NCI-H526 (cell line): ENCODE results near the gene CRADD.
"Not testable (repeated sequence)": the region's sequence is repeated elsewhere in the genome, so short reads cannot be mapped to it uniquely, and the experiment has no call there.

Experiments used
- DNase-seq, 2 experiments: peaks; one replicate each; lab custom pipeline; 2025; lab: John Stamatoyannopoulos, UW

The CRADD gene

GRCh38 chr12:93784339-93785086, 107.3 kb downstream of the CRADD start:
- peak in 1 of 2 experiments; percentile 17 for DNase-seq

DNA sequence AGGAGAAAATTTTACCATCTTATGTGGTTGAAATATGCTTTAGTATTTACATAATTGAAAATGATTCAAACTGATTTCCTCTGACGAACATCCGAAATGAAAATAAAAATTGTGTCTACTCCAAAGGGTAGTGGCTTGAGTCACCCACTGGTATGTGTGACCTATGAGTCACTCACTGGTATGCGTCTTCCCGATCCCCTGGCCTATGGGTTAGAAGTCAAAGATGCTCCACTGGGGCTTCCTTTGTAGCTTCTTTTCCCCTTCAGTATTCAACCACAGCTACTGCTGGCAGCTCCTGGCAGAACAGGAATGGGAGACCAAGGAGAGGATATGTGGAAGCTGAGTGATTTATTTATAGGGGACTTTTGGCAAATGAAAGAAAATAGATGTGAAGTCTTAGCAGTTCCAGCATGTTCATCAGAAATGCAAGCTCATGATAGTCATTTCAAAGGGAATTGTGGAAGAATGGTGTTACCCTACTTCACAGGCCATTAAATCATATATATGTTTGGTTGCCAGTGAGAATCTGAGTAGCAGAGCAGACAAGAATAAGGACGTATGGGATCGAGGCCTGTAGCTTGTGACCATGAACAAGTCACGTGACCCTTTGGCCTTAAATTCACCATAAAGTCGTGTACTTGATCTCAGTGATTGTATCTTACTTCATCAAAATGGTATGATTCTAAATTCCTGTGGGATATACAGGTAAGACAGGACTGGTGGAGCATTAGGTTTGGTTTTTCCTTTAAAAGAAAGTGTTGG, 108.3 kb downstream of the CRADD start:
- DNase-seq = no peak

GRCh38 chr12:93786656-93787397, 109.7 kb downstream of the CRADD start:
- no peak for DNase-seq

GRCh38 chr12:93788853-93789252, 111.7 kb downstream of the CRADD start:
- no peak for DNase-seq

- DNase-seq = no peak
These were observed 112.6 kb downstream of the CRADD start for GRCh38 chr12:93789767-93790166.

DNA sequence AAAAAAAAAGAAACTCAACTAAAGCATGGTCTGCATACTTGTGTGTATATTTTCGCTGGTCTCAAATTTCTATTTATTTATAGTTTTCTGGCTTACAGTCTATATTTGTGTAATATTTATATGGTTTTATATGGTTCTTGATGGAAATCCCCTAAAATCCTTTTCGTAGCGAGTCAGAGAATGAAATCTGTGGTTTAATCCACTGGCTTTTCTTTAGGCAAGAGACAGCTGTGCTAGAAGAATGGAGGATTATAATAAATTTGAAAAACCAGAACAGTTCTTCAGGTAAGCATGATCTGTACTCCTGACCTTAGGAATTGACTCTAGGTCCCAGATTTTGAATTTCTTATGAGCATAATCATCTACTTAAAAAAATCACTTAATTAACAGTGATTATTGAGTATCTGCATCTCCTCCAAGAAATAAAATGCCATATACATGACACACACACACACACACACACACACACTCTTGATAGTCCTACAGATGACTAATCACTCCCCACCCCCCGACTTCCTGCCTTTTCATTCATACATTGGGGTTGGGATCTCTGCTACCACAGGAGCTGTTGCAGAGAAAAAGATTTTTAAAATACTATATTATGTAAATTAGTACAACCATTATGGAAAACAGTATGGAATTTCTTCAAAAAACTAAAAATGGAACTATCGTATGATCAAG, 113.4 kb downstream of the CRADD start:
- no peak for DNase-seq

- DNase-seq = no peak
These were observed 115.8 kb downstream of the CRADD start for GRCh38 chr12:93793007-93793406.

- no peak for DNase-seq
These were observed 116.8 kb downstream of the CRADD start for GRCh38 chr12:93793983-93794382.

DNA sequence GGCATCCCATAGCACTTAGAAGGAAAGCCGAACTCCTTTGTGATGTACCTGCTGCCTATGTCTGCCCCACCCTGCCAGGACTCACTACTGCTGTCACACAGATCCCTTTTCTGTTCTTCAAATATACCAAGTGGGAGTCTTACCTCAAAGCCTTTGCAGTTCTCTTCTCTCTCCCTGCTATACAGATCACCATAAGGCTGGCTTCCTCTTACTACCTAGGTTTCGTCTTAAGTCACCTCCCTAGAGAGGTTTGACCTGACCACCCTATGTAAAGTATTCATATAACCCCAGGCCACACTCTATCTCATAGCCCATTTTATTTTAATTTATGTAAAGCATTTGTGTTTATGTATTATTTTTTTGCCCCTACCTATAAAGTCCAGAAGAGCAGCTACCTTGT, 117.6 kb downstream of the CRADD start:
- DNase-seq = peak in 1 of 2 experiments; percentile 10

- DNase-seq = no peak
These were observed 118.2 kb downstream of the CRADD start for GRCh38 chr12:93795352-93795751.

DNA sequence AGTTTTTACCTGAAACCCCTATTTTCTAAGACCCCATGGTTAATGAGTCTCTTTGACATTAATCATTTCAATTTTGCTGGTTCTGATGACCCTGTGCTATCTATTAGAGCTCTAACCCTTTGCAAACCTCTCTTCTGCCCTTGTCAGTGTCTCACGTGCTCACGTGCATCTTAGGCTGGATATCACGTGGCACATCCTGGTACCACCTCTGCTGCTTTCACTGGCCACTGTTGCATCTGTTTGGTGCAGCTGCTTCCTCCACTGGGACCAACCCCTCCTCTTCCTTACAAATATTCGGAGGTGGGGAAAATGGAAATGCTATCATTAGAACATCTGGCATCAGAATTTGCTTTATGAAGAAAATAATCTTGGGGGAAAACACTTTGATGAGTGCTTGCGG, 119.6 kb downstream of the CRADD start:
- DNase-seq = no peak

DNA sequence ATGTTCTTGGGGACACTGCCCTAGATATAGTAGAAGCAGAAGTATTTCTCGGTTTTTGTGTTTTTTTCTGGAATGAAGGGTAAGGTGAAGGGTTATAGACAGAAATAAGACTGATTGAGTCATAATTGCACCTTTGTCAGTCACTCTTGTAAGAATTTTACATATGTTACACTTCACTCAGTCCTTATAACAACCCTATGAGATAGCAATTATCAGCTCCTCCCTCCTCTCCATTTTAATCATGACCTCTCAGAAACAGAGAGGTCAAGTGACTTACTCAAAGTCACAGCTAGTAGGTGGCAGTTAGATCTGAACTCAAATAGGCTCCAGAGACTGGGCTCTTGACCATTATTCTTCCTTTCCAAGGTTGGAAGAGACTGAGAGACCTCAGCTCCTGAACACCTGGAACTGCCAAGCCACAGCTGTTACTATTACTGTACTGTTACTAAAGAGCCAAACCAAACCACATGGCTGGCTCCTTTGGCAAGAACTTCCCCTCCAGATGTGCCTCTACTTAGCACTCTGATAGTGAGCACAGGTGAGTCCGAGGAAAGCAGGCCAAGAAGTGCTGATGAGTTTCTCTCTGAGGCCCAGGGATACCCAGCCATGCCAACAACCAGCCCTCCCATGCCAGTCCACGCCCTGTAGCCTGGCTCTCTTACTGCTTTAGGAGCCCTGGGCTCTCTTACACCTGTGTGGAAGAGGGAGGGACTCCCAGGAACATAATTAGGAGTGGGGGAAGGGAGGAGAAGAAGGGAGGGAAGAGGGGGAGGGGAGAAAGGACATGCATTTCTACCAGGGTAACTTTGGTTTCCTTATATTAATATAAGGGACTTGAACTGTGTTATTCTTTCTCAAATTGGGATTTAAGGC, 121.3 kb downstream of the CRADD start:
- peak in 1 of 2 experiments; percentile 26 for DNase-seq

GRCh38 chr12:93801666-93802065, 124.5 kb downstream of the CRADD start:
- DNase-seq = not testable (repeated sequence)

- DNase-seq = no peak
These were observed 125.1 kb downstream of the CRADD start for GRCh38 chr12:93802293-93802692.

GRCh38 chr12:93802698-93803423, 125.7 kb downstream of the CRADD start:
- no peak for DNase-seq

DNA sequence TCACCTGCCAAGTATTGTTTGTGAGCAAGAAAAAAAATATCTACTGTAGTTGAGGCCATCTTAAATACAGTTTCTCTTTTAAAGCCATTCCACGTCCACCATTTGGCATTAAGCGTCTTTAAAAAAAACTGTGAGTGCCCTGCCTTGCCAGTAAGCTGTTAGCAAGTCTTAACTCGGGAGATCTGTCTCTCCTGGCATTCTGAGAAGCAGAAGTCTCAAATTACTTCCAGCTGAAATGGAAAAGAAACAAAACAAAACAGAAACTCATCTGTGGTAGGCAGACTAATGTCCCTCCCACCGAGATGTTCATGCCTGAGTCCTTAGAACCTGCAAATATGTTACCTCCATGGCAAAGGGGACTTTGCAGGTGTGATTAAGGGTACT, 126.2 kb downstream of the CRADD start:
- no peak for DNase-seq

- no peak for DNase-seq
These were observed 127.4 kb downstream of the CRADD start for GRCh38 chr12:93804392-93805179.

DNA sequence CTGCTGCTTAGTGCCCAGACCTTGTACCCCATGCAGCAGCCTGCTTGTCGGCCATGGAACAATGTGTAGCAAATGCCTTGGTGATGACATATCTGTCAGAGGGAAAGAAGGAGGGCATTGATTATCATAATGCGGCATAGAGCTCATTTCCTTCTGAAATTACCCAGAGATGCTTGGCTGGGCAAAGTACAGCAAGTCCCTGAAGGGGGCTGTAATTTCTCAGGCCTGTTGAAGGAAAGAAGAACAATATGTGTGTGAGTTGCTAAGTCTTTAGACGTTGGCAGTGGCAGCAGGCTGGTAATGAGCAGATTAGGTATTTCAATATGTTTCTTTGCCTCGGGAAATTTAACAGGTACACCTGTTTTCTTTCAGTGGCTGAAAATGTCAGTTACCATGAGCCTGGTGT, 128.6 kb downstream of the CRADD start:
- no peak for DNase-seq

- DNase-seq = no peak
These were observed 130.2 kb downstream of the CRADD start for GRCh38 chr12:93807354-93807753.
